Loucy (cell line): Measurements from ENCODE around the gene ARID1B.

ENCODE experiments used
- CTCF ChIP-seq: fragments of 200-600 bp; sonication (generic); conservative IDR thresholded peaks from 2 replicates; pipeline ENCODE4 v1.5.1; 2014; ENCODE audit warnings: mild to moderate bottlenecking, antibody characterized with exemption, low read length
- EZH2phosphoT487 ChIP-seq: fragments of 200-600 bp; IDR thresholded peaks from 2 replicates; pipeline ENCODE4 v1.6.1; 2018; ENCODE audit warnings: antibody characterized with exemption, mild to moderate bottlenecking, moderate library complexity, borderline replicate concordance

GRCh38 chr6:157219201-157220200 is 442.3 kb downstream of the ARID1B start:
- no peak for TF ChIP-seq CTCF
- TF ChIP-seq EZH2phosphoT487, result no peak
